NCI-H524 treated with DMSO at 0.1 percent for 48 hours (cell line): ENCODE results near the gene ATP4A.

Source experiments
- DNase-seq: peaks from one replicate; lab custom pipeline; 2025; lab: John Stamatoyannopoulos, UW

Gene ATP4A

GRCh38 chr19:35524181-35524837, 39.1 kb downstream of the ATP4A start:
- no peak for DNase-seq

- no peak for DNase-seq
Measured at GRCh38 chr19:35522745-35523327, 40.6 kb downstream of the ATP4A start.

- no peak for DNase-seq
Measured at GRCh38 chr19:35521124-35521743, 42.2 kb downstream of the ATP4A start.

- no peak for DNase-seq
Measured at GRCh38 chr19:35519291-35519690, 44.2 kb downstream of the ATP4A start.

- no peak for DNase-seq
Measured at GRCh38 chr19:35518313-35518712, 45.1 kb downstream of the ATP4A start.

- DNase-seq: no peak
Measured at GRCh38 chr19:35517342-35517741, 46.1 kb downstream of the ATP4A start.

- no peak for DNase-seq
Measured at GRCh38 chr19:35516310-35516709, 47.1 kb downstream of the ATP4A start.

GRCh38 chr19:35514282-35514809, 49.1 kb downstream of the ATP4A start:
- no peak for DNase-seq

- DNase-seq: no peak
Measured at GRCh38 chr19:35513628-35514281, 49.7 kb downstream of the ATP4A start, which contains the start of gene DMKN. DMKN (minus strand) TSS chr19:35513649; CDS start chr19:35513475, 174 bp downstream.

- no peak for DNase-seq
Measured at GRCh38 chr19:35512831-35513627, 50.4 kb downstream of the ATP4A start.

- no peak for DNase-seq
Measured at GRCh38 chr19:35511337-35511736, 52.1 kb downstream of the ATP4A start.

GRCh38 chr19:35510626-35510964, 52.9 kb downstream of the ATP4A start:
- DNase-seq: no peak

- DNase-seq: peak; percentile 16
Measured at GRCh38 chr19:35509861-35510625, 53.4 kb downstream of the ATP4A start.

- DNase-seq: no peak
Measured at GRCh38 chr19:35509018-35509652, 54.3 kb downstream of the ATP4A start.

- DNase-seq: no peak
Measured at GRCh38 chr19:35508129-35508528, 55.3 kb downstream of the ATP4A start.

GRCh38 chr19:35507561-35507960, 55.9 kb downstream of the ATP4A start:
- DNase-seq: no peak

- no peak for DNase-seq
Measured at GRCh38 chr19:35506011-35506410, 57.4 kb downstream of the ATP4A start.

- DNase-seq: no peak
Measured at GRCh38 chr19:35502751-35503150, 60.7 kb downstream of the ATP4A start.

- no peak for DNase-seq
Measured at GRCh38 chr19:35501684-35502083, 61.8 kb downstream of the ATP4A start.

GRCh38 chr19:35500611-35501010, 62.8 kb downstream of the ATP4A start:
- DNase-seq: no peak
